ENCODE results near the gene RASA1.

RASA1 gene

GRCh38 chr5:87313216-87313615 is 45.5 kb downstream of the RASA1 start:
- TF ChIP-seq, protein P1, sequence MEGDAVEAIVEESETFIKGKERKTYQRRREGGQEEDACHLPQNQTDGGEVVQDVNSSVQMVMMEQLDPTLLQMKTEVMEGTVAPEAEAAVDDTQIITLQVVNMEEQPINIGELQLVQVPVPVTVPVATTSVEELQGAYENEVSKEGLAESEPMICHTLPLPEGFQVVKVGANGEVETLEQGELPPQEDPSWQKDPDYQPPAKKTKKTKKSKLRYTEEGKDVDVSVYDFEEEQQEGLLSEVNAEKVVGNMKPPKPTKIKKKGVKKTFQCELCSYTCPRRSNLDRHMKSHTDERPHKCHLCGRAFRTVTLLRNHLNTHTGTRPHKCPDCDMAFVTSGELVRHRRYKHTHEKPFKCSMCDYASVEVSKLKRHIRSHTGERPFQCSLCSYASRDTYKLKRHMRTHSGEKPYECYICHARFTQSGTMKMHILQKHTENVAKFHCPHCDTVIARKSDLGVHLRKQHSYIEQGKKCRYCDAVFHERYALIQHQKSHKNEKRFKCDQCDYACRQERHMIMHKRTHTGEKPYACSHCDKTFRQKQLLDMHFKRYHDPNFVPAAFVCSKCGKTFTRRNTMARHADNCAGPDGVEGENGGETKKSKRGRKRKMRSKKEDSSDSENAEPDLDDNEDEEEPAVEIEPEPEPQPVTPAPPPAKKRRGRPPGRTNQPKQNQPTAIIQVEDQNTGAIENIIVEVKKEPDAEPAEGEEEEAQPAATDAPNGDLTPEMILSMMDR (IDR thresholded peaks at IDR 0.05; ENCODE audit: insufficient read depth, low read length, missing control alignments), result no peak
- ChIA-PET CTCF (no interaction called here), POLR2A (no interaction called here)
- H3K4me3 ChIP-seq (ENCODE audit: low read depth, low read length), result no peak overlapping the region
- DNase-seq (ENCODE audit: low read depth, low spot score), result no peak

DNA sequence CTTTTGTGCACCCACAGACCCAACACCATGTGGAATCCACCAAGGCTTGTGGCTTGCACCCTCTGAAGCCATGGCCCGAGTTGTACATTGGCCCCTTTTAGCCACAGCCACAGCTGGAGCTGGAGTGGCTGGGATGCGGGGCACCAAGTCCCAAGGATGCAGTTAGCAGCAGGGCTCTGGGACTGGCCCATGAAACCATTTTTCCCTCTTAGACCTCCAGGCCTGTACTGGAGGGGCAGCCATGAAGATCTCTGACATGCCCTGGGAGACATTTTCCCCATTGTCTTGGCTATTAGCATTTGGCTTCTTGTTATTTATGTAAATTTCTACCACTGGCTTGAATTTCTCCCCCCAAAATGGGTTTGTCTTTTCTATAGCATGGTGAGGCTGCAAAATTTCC is 51.8 kb downstream of the RASA1 start:
- TF ChIP-seq, protein P1 (IDR thresholded peaks at IDR 0.05; ENCODE audit: insufficient read depth, low read length, missing control alignments), result no peak
- ChIA-PET POLR2A (no interaction called here), CTCF (no interaction called here)
- no peak overlapping the region for H3K4me3 ChIP-seq (ENCODE audit: low read depth, low read length)
- DNase-seq (ENCODE audit: low read depth, low spot score), result no peak

- TF ChIP-seq, protein P1 (IDR thresholded peaks at IDR 0.05; ENCODE audit: insufficient read depth, low read length, missing control alignments), result no peak
- H3K4me3 ChIP-seq (ENCODE audit: low read depth, low read length), result no peak overlapping the region
- ChIA-PET CTCF (no interaction called here), POLR2A (no interaction called here)
- no peak for DNase-seq (ENCODE audit: low read depth, low spot score)
These were observed 53.9 kb downstream of the RASA1 start for GRCh38 chr5:87321605-87322004.

GRCh38 chr5:87322381-87322780 is 54.7 kb downstream of the RASA1 start:
- TF ChIP-seq, protein P1 (IDR thresholded peaks at IDR 0.05; ENCODE audit: insufficient read depth, low read length, missing control alignments), result no peak
- POLR2A ChIA-PET, result no interaction called here
- CTCF ChIA-PET, result no interaction called here
- no peak overlapping the region for H3K4me3 ChIP-seq (ENCODE audit: low read depth, low read length)
- no peak for DNase-seq (ENCODE audit: low read depth, low spot score)

- no peak for DNase-seq (ENCODE audit: low read depth, low spot score)
- POLR2A ChIA-PET, result no interaction called here
- no peak overlapping the region for H3K4me3 ChIP-seq (ENCODE audit: low read depth, low read length)
- TF ChIP-seq, protein P1 (IDR thresholded peaks at IDR 0.05; ENCODE audit: insufficient read depth, low read length, missing control alignments), result no peak
- CTCF ChIA-PET, result interaction anchor here (1.3 kb wide), 1 partner anchor 10 kb away, joined by 7 read pairs; no protein-coding TSS in a partner anchor
These were observed 60.3 kb downstream of the RASA1 start for GRCh38 chr5:87327998-87328397.

DNA sequence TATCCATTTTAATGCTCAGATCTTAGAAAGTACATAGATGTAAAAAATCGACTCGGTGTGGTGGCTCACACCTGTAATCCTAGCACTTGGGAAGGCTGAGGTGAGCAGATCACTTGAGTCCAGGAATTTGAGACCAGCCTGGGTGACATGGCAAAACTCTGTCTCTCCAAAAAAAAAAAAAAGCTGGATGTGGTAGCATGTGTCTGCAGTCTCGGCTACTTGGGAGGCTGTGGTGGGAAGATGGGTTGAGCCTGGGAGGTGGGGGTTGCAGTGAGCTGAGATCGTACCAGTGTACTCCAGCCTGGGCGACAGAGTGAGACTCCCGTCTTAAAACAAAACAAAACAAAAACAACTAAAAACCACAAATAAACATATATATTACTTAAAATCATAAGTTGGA is 61.4 kb downstream of the RASA1 start:
- no peak overlapping the region for H3K4me3 ChIP-seq (ENCODE audit: low read depth, low read length)
- DNase-seq (ENCODE audit: low read depth, low spot score), result no peak
- TF ChIP-seq, protein P1 (IDR thresholded peaks at IDR 0.05; ENCODE audit: insufficient read depth, low read length, missing control alignments), result no peak
- POLR2A ChIA-PET, result no interaction called here
- CTCF ChIA-PET, result interaction anchor here (2.1 kb wide), 1 partner anchor 259 kb away, joined by 4 read pairs; no protein-coding TSS in a partner anchor

Data from AG04449 (cell line).